K562 (cell line): Measurements from ENCODE around the gene DNMT1. TPM values are rescaled to one million over a fixed set of nuclear protein-coding genes. Genes with fewer than 3 reads are reported as not detected.

Experiments
- ATAC-seq: fragments of 200-7000 bp; cut with Tn5 transposase; 3 replicates; pipeline ENCODE4 v1.9.1; 2020; ENCODE audit warnings: moderate library complexity
- BruUV-seq: library from RNA; stranded (reverse); fragments of 400-500 nt; replicated peaks from 2 replicates; lab custom pipeline; 2021; lab: Mats Ljungman, UMichigan
- CTCF ChIA-PET: fragments of 300-600 bp; formaldehyde crosslinking; extraction: SDS; loops from one replicate; lab custom pipeline; 2021; ENCODE audit warnings: low intra/inter-chr PET ratio; lab: Yijun Ruan, JAX
- POLR2A ChIA-PET: fragments of 300-600, 350-650 bp; sonication (Branson Sonifier 250); formaldehyde crosslinking; extraction: SDS; loops from one replicate; lab custom pipeline; 2021; ENCODE audit warnings: antibody characterized with exemption, inconsistent platforms; lab: Yijun Ruan, JAX
- DNase-seq, 4 experiments: peaks; one replicate each; pipeline versions ENCODE4 v3.0.0 to v3.0.0-alpha.2; 2011 to 2018; ENCODE audit warnings: low spot score in 3 of 4, mixed read lengths in 3 of 4; ENCODE audit errors: extremely low read depth in 1 of 4
- FAIRE-seq: peaks from 2 replicates; lab custom pipeline; 2011; peaks lifted over from hg19 to GRCh38; lab: Jason Lieb, UNC
- H2AFZ ChIP-seq: 2 replicates; pipeline ENCODE4 v1.6.0; 2011; ENCODE audit warnings: low read depth, low read length, control low read depth, inconsistent platforms
- H3K27ac ChIP-seq: fragments of 200-600 bp; 3 replicates; pipeline ENCODE4 v1.8.0; 2011; ENCODE audit warnings: low read depth, mild to moderate bottlenecking, control low read depth, inconsistent platforms, low read length, moderate library complexity, mixed read lengths; ENCODE audit errors: extremely low read depth
- H3K27me3 ChIP-seq, 2 experiments: fragments of 300-600 bp in 1 of 2; 2 replicates in 1 of 2; 3 replicates in 1 of 2; pipeline versions ENCODE4 v1.6.0 to v1.8.0; 2011; ENCODE audit warnings: inconsistent platforms in 2 of 2, low read length in 2 of 2, mild to moderate bottlenecking in 1 of 2, mixed read lengths in 1 of 2, moderate library complexity in 1 of 2; ENCODE audit not compliant: control insufficient read depth in 2 of 2, insufficient read depth in 2 of 2
- H3K36me3 ChIP-seq: fragments of 300-600 bp; 3 replicates; pipeline ENCODE4 v1.8.0; 2011; ENCODE audit warnings: mild to moderate bottlenecking, low read length, inconsistent platforms; ENCODE audit not compliant: control insufficient read depth, insufficient read depth
- H3K4me1 ChIP-seq, 2 experiments: fragments of 200-600 bp in 1 of 2; replicated peaks in 1 of 2; 2 replicates in 1 of 2; 3 replicates in 1 of 2; pipeline versions ENCODE4 v1.5.1 to v1.8.0; 2011; ENCODE audit warnings: inconsistent platforms in 2 of 2, low read length in 2 of 2, mild to moderate bottlenecking in 1 of 2, mixed read lengths in 1 of 2, moderate library complexity in 1 of 2; ENCODE audit not compliant: control insufficient read depth in 2 of 2, insufficient read depth in 2 of 2
- H3K4me2 ChIP-seq: 2 replicates; pipeline ENCODE4 v1.6.1; 2011; ENCODE audit warnings: low read length, control low read depth, inconsistent platforms, mixed read lengths; ENCODE audit not compliant: insufficient read depth
- H3K4me3 ChIP-seq: fragments of 200-600 bp; sonication (generic), shearing (Covaris generic); 2 replicates; pipeline ENCODE4 v1.5.1; 2016; ENCODE audit warnings: control low read depth, inconsistent platforms
- H3K79me2 ChIP-seq: fragments of 200-600 bp; 3 replicates; pipeline ENCODE4 v1.8.0; 2011; ENCODE audit warnings: low read length, inconsistent platforms; ENCODE audit not compliant: control insufficient read depth, insufficient read depth
- H3K9ac ChIP-seq, 2 experiments: 2 replicates each; pipeline versions ENCODE4 v1.6.0 to v1.6.1; 2011; ENCODE audit warnings: low read depth in 2 of 2, low read length in 2 of 2, control low read depth in 1 of 2, inconsistent platforms in 1 of 2, mild to moderate bottlenecking in 1 of 2, mixed read lengths in 1 of 2; ENCODE audit not compliant: insufficient read depth in 1 of 2
- H3K9me1 ChIP-seq: one replicate; pipeline ENCODE4 v1.6.0; 2011; ENCODE audit warnings: inconsistent platforms, mild to moderate bottlenecking, low read length, moderate library complexity; ENCODE audit not compliant: control insufficient read depth, insufficient read depth
- H3K9me3 ChIP-seq: replicated peaks from 2 replicates; pipeline ENCODE4 v1.5.1; 2011; ENCODE audit warnings: low read depth, low read length, inconsistent platforms; ENCODE audit not compliant: control insufficient read depth, insufficient read depth
- H4K20me1 ChIP-seq: replicated peaks from 2 replicates; pipeline ENCODE4 v1.6.1; 2011; ENCODE audit warnings: low read length, inconsistent platforms, mixed read lengths; ENCODE audit not compliant: control insufficient read depth, insufficient read depth
- CCNT2 ChIP-seq: IDR thresholded peaks from 2 replicates; pipeline ENCODE4 v1.6.1; 2011; ENCODE audit warnings: borderline replicate concordance, low read depth, mild to moderate bottlenecking, moderate library complexity, mixed read lengths, low read length; ENCODE audit not compliant: insufficient read length; ENCODE audit errors: extremely low read depth
- CXXC5 ChIP-seq: fragments of 250-450 bp; sonication (Bioruptor Pico); IDR thresholded peaks from 2 replicates; pipeline ENCODE4 v1.8.0; 2022; ENCODE audit warnings: inconsistent platforms, mild to moderate bottlenecking, moderate library complexity
- DMBX1 ChIP-seq: fragments of 250-450 bp; sonication (Bioruptor Pico); IDR thresholded peaks from 2 replicates; pipeline ENCODE4 v1.8.0; 2022; ENCODE audit warnings: inconsistent platforms, mild to moderate bottlenecking, moderate library complexity, borderline replicate concordance
- MXI1 ChIP-seq: IDR thresholded peaks from 2 replicates; pipeline ENCODE4 v1.6.1; 2011; ENCODE audit warnings: low read depth, mild to moderate bottlenecking, improper control_type of control experiment, low read length
- NRF1 ChIP-seq, 2 experiments: fragments of 450-650 bp; IDR thresholded peaks in 1 of 2; conservative IDR thresholded peaks in 1 of 2; 2 replicates each; pipeline ENCODE4 v1.6.1; 2014; ENCODE audit warnings: mild to moderate bottlenecking in 2 of 2
- PRPF4 ChIP-seq: fragments of 200-400 bp; formaldehyde crosslinking; IDR thresholded peaks from one replicate; pipeline ENCODE4 v1.6.1; 2017; ENCODE audit warnings: low read length, low read depth, mild to moderate bottlenecking; ENCODE audit not compliant: insufficient read depth, poor library complexity, severe bottlenecking
- WGBS: fragments of 100-300 bp; shearing (Covaris generic); methylation state at CpG from one replicate; pipeline ENCODE4 v1.1.6; 2016; ENCODE audit warnings: low coverage, mixed read lengths; ENCODE audit not compliant: insufficient coverage; ENCODE audit errors: missing lambda C conversion rate; 5-methylcytosine and 5-hydroxymethylcytosine counted together
- in situ Hi-C: fragments of 300-500 bp; cut with MboI; formaldehyde crosslinking; loops from 4 replicates; pipeline ENCODE4 v1.15.0; 2018; ENCODE audit warnings: inconsistent platforms, mixed read lengths
- intact Hi-C: fragments of 100-400 bp; cut with micrococcal nuclease; formaldehyde crosslinking; loops from 2 replicates; pipeline ENCODE4 v1.14.2; 2022
- polyA plus RNA-seq, 8 experiments: library from polyadenylated mRNA; depleted of rRNA in 4 of 8; stranded (reverse) in 5 of 8; unstranded in 3 of 8; fragments of >200 nt; fragmentation: Nextera tagmentation in 2 of 8; fragmentation: Illumina TruSeq in 1 of 8; extraction: Ambion mirVana in 2 of 8; extraction: Trizol in 1 of 8; gene quantifications; 2 replicates each; pipeline versions ENCODE4 v1.2.1 to v1.2.3, GENCODE V29; 2011 to 2014; ENCODE audit warnings: inconsistent platforms in 1 of 8, missing spikeins in 1 of 8
- total RNA-seq, 7 experiments: library from RNA; depleted of rRNA in 6 of 7; stranded (reverse); fragments of >200 nt in 6 of 7; fragmentation: Illumina TruSeq in 2 of 7; extraction: Trizol in 2 of 7; gene quantifications; 2 replicates each; pipeline versions ENCODE4 v1.2.1 to v1.2.3, GENCODE V29; 2011 to 2021; ENCODE audit warnings: low replicate concordance in 1 of 7
- TF ChIP-seq, protein P1 (sequence below): conservative IDR thresholded peaks from 2 replicates; pipeline ENCODE4 v1.6.1; 2011; ENCODE audit warnings: low read depth, mild to moderate bottlenecking, low read length; ENCODE audit not compliant: control insufficient read depth
- TF ChIP-seq, protein P2 (sequence below): sonication (generic); formaldehyde crosslinking; IDR thresholded peaks from 2 replicates; pipeline ENCODE4 v1.8.0; 2022; ENCODE audit warnings: mild to moderate bottlenecking, missing genetic modification reagents
- TF ChIP-seq, protein P3 (sequence below), 2 experiments: fragments of 450-650 bp; formaldehyde crosslinking in 1 of 2; IDR thresholded peaks; 2 replicates each; pipeline versions ENCODE4 v1.4.0 to v1.6.1; 2014 to 2020; ENCODE audit warnings: mild to moderate bottlenecking in 2 of 2, borderline replicate concordance in 1 of 2, low read depth in 1 of 2

Gene DNMT1
- total and polyA plus RNA-seq, 9 of the 15 experiments (the other 6 are each of a cell fraction or from before 2014, with no cell fraction given): 80.1 to 271 (median 121) TPM

GRCh38 chr19:10095948-10096614 is 98.7 kb downstream of the DNMT1 start:
- Histone ChIP-seq H3K9me1 (no peaks in the 10 kb centered on the region), H3K4me1 (peaks cover 24 to 44% of the 10 kb centered on the region in 2 experiments), H3K9ac (peak overlapping the region; percentile 76 to 96), H2AFZ (peak overlapping the region; percentile 96), H4K20me1 (no peaks in the 10 kb centered on the region), H3K79me2 (no peaks in the 10 kb centered on the region), H3K27me3 (no peaks in the 10 kb centered on the region), H3K4me3 (peak overlapping the region; percentile 38), H3K36me3 (no peaks in the 10 kb centered on the region), H3K4me2 (peak overlapping the region; percentile 80), H3K27ac (peak overlapping the region; percentile 79), H3K9me3 (no peaks in the 10 kb centered on the region)
- peak; percentile 75 for FAIRE-seq
- intact Hi-C loops (no loop called here), in situ Hi-C loops (no loop called here)
- peak; percentile 94 to 99 (median 98) for DNase-seq
- no TSS peak for BruUV-seq
- ATAC-seq: peak; percentile 92
- ChIA-PET CTCF (no interaction called here), POLR2A (interaction anchor here (0.6 to 2.8 kb wide), 11 partner anchors 10 to 299 kb away, joined by 3 to 19 read pairs (median 5); partner anchors contain the start of genes P2RY11 and PPAN)
- 1% methylated on average over 61 of the region's 97 CpGs for WGBS
- TF ChIP-seq MXI1 (0 out of 2 replicates have a peak, but pooled peaks have one; percentile 6), PRPF4 (no peak), DMBX1 (CRISPR knock-in tag) (0 out of 2 replicates have a peak, but pooled peaks have one; percentile 26), NRF1 (conservative IDR thresholded peaks at IDR 0.05 in 1 of 2, IDR thresholded peaks at IDR 0.05 in 1 of 2) (peak; percentile 95 to 96), CXXC5 (peak; percentile 96), CCNT2 (peak; percentile 79)
- TF ChIP-seq, protein P1, sequence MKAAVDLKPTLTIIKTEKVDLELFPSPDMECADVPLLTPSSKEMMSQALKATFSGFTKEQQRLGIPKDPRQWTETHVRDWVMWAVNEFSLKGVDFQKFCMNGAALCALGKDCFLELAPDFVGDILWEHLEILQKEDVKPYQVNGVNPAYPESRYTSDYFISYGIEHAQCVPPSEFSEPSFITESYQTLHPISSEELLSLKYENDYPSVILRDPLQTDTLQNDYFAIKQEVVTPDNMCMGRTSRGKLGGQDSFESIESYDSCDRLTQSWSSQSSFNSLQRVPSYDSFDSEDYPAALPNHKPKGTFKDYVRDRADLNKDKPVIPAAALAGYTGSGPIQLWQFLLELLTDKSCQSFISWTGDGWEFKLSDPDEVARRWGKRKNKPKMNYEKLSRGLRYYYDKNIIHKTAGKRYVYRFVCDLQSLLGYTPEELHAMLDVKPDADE: 0 out of 2 replicates have a peak, but pooled peaks have one; percentile 44
- TF ChIP-seq, protein P2, sequence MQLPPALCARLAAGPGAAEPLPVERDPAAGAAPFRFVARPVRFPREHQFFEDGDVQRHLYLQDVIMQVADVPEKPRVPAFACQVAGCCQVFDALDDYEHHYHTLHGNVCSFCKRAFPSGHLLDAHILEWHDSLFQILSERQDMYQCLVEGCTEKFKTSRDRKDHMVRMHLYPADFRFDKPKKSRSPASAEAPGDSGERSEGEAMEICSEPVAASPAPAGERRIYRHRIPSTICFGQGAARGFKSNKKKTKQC (CRISPR knock-in tag): 0 out of 2 replicates have a peak, but pooled peaks have one; percentile 18
- TF ChIP-seq, protein P3, sequence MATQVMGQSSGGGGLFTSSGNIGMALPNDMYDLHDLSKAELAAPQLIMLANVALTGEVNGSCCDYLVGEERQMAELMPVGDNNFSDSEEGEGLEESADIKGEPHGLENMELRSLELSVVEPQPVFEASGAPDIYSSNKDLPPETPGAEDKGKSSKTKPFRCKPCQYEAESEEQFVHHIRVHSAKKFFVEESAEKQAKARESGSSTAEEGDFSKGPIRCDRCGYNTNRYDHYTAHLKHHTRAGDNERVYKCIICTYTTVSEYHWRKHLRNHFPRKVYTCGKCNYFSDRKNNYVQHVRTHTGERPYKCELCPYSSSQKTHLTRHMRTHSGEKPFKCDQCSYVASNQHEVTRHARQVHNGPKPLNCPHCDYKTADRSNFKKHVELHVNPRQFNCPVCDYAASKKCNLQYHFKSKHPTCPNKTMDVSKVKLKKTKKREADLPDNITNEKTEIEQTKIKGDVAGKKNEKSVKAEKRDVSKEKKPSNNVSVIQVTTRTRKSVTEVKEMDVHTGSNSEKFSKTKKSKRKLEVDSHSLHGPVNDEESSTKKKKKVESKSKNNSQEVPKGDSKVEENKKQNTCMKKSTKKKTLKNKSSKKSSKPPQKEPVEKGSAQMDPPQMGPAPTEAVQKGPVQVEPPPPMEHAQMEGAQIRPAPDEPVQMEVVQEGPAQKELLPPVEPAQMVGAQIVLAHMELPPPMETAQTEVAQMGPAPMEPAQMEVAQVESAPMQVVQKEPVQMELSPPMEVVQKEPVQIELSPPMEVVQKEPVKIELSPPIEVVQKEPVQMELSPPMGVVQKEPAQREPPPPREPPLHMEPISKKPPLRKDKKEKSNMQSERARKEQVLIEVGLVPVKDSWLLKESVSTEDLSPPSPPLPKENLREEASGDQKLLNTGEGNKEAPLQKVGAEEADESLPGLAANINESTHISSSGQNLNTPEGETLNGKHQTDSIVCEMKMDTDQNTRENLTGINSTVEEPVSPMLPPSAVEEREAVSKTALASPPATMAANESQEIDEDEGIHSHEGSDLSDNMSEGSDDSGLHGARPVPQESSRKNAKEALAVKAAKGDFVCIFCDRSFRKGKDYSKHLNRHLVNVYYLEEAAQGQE (IDR thresholded peaks at IDR 0.05; ENCODE audit: borderline replicate concordance): 0 out of 2 replicates have a peak, but pooled peaks have one; percentile 10
- TF ChIP-seq, protein P3 (CRISPR knock-in tag; IDR thresholded peaks at IDR 0.05; ENCODE audit: low read depth): 0 out of 2 replicates have a peak, but pooled peaks have one; percentile 24
